Measurements from ENCODE around the gene STEAP2. TPM values are rescaled to one million over a fixed set of nuclear protein-coding genes. Genes with fewer than 3 reads are reported as not detected.

The STEAP2 gene
- total RNA-seq, 1 experiment from 2014 or later: 13.4 TPM

DNA sequence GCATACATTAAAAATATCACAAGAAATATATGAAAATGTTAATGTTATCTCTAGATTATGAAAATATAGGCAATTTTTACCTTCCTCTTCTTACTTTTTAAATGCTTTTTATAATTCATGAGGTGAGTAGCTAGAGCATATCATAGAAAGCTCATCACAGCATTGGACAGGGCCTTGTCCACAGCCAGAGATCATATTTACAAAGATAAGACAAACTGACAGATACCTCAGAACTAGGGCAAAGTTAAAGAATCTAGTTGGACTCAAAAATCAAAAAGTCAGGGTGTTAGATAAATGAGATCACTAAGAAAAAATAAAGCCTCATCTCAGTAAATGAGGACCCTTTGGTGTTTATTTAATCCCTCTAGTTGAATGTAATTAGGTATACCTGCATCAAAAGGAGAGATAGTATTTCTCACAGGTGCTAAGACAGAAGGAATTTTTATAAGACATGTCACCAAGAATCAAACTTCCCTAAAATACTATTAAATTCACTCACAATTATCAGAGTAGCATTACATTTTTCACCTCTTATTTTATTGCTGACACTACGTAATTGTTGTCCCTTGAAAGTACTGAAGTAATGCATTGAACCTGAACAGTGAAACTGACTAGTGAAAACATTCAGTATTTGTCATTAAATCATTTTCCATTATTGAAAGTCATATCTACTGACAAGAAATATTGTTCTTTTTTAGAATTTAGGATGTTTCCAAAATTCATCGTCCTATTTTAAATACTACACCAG lies 59.1 kb downstream of the STEAP2 start:
- TF ChIP-seq, protein P1, sequence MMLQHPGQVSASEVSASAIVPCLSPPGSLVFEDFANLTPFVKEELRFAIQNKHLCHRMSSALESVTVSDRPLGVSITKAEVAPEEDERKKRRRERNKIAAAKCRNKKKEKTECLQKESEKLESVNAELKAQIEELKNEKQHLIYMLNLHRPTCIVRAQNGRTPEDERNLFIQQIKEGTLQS (IDR thresholded peaks at IDR 0.05): no peak
- TF ChIP-seq SRF (IDR thresholded peaks at IDR 0.05; ENCODE audit: low read depth): no peak
- no peak for TF ChIP-seq EGR1 (IDR thresholded peaks at IDR 0.05; ENCODE audit: low read depth)
- TF ChIP-seq, protein P2, sequence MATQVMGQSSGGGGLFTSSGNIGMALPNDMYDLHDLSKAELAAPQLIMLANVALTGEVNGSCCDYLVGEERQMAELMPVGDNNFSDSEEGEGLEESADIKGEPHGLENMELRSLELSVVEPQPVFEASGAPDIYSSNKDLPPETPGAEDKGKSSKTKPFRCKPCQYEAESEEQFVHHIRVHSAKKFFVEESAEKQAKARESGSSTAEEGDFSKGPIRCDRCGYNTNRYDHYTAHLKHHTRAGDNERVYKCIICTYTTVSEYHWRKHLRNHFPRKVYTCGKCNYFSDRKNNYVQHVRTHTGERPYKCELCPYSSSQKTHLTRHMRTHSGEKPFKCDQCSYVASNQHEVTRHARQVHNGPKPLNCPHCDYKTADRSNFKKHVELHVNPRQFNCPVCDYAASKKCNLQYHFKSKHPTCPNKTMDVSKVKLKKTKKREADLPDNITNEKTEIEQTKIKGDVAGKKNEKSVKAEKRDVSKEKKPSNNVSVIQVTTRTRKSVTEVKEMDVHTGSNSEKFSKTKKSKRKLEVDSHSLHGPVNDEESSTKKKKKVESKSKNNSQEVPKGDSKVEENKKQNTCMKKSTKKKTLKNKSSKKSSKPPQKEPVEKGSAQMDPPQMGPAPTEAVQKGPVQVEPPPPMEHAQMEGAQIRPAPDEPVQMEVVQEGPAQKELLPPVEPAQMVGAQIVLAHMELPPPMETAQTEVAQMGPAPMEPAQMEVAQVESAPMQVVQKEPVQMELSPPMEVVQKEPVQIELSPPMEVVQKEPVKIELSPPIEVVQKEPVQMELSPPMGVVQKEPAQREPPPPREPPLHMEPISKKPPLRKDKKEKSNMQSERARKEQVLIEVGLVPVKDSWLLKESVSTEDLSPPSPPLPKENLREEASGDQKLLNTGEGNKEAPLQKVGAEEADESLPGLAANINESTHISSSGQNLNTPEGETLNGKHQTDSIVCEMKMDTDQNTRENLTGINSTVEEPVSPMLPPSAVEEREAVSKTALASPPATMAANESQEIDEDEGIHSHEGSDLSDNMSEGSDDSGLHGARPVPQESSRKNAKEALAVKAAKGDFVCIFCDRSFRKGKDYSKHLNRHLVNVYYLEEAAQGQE (IDR thresholded peaks at IDR 0.05; ENCODE audit: low read depth): no peak
- TF ChIP-seq, protein P3, sequence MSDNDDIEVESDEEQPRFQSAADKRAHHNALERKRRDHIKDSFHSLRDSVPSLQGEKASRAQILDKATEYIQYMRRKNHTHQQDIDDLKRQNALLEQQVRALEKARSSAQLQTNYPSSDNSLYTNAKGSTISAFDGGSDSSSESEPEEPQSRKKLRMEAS (IDR thresholded peaks at IDR 0.05): no peak
- no peak for TF ChIP-seq POLR2AphosphoS5 (IDR thresholded peaks at IDR 0.05; ENCODE audit: low read depth, low read length)
- TF ChIP-seq RAD21 (IDR thresholded peaks at IDR 0.05; ENCODE audit: low read depth): no peak
- TF ChIP-seq SIN3A (IDR thresholded peaks at IDR 0.05; ENCODE audit: low read depth): no peak
- no peaks in the 10 kb centered on the region for H3K79me2 ChIP-seq (ENCODE audit: insufficient read depth, low read length)
- no peaks in the 10 kb centered on the region for H3K27me3 ChIP-seq (ENCODE audit: insufficient read depth, low read length)
- no peak overlapping the region for H3K4me2 ChIP-seq (ENCODE audit: low read length)
- intact Hi-C loops (cut with micrococcal nuclease): no loop called here
- H2AFZ ChIP-seq (ENCODE audit: low read depth, low read length, poor library complexity, severe bottlenecking): no peak overlapping the region
- no peaks in the 10 kb centered on the region for H4K20me1 ChIP-seq (ENCODE audit: insufficient read depth)
- ChIA-PET CTCF (no interaction called here), POLR2A (no interaction called here), RAD21 (ENCODE audit: low non-redundant PET in 1 of 2, low total read pairs in 2 of 2, uncharacterized antibody in 2 of 2, unreplicated experiment in 2 of 2) (no interaction called here)
- no peak overlapping the region for H3K27ac ChIP-seq (ENCODE audit: low read depth, low read length)
- no peak overlapping the region for H3K9ac ChIP-seq (ENCODE audit: low read length)
- BruUV-seq (replicated peaks): no TSS peak
- H3K4me3 ChIP-seq (replicated peaks in 1 of 2; ENCODE audit: low read depth in 1 of 2, low read length in 2 of 2): no peak overlapping the region
- H3K9me2 ChIP-seq (ENCODE audit: insufficient read depth): no peaks in the 10 kb centered on the region
- no peaks in the 10 kb centered on the region for H3K36me3 ChIP-seq (ENCODE audit: control insufficient read depth in 1 of 2, insufficient read depth in 2 of 2, low read length in 2 of 2)
- ATAC-seq (no peak), DNase-seq (ENCODE audit: low read depth, low spot score) (no peak)
- H3K4me1 ChIP-seq (ENCODE audit: control insufficient read depth in 1 of 2, insufficient read depth in 2 of 2, low read length in 2 of 2): no peaks in the 10 kb centered on the region
- no peaks in the 10 kb centered on the region for H3K9me3 ChIP-seq (ENCODE audit: control insufficient read depth in 1 of 2, insufficient read depth in 1 of 2, low read depth in 1 of 2, low read length in 2 of 2)

Measured in HCT116 (cell line).